HEK293 (cell line): Measurements from ENCODE around the gene UBAC2.

Experiments
- CTCF ChIA-PET: fragments of 350-600 bp; formaldehyde crosslinking; extraction: SDS; loops from one replicate; lab custom pipeline; 2021; ENCODE audit warnings: antibody characterized with exemption; lab: Yijun Ruan, JAX
- POLR2A ChIA-PET: fragments of 300-600 bp; formaldehyde crosslinking; extraction: SDS; loops from one replicate; lab custom pipeline; 2020; ENCODE audit warnings: antibody characterized with exemption, inconsistent platforms; lab: Yijun Ruan, JAX
- H3K27ac ChIP-seq: fragments of 200-500 bp; sonication (Bioruptor generic); 2 replicates; pipeline ENCODE4 v1.5.1; 2014; ENCODE audit warnings: low read depth, low read length, control low read depth, inconsistent platforms; ENCODE audit errors: extremely low read depth
- H3K36me3 ChIP-seq, 2 experiments: fragments of 200-500 bp in 1 of 2; sonication (Bioruptor generic) in 1 of 2; 1 replicate in 1 of 2; 2 replicates in 1 of 2; pipeline ENCODE4 v1.5.1; 2014 to 2017; ENCODE audit warnings: inconsistent platforms in 2 of 2, low read length in 2 of 2; ENCODE audit not compliant: control insufficient read depth in 2 of 2, insufficient read depth in 1 of 2
- H3K4me1 ChIP-seq: fragments of 200-500 bp; sonication (Bioruptor generic); 2 replicates; pipeline ENCODE4 v1.5.1; 2014; ENCODE audit warnings: mild to moderate bottlenecking, low read length, inconsistent platforms; ENCODE audit not compliant: control insufficient read depth, insufficient read depth
- H3K4me3 ChIP-seq: 2 replicates; pipeline ENCODE4 v1.5.1; 2011; ENCODE audit warnings: low read depth, mild to moderate bottlenecking, control low read depth, low read length, moderate library complexity
- H3K9me3 ChIP-seq: fragments of 200-500 bp; sonication (Bioruptor generic); 2 replicates; pipeline ENCODE4 v1.5.1; 2014; ENCODE audit warnings: low read depth, low read length, inconsistent platforms; ENCODE audit not compliant: control insufficient read depth, insufficient read depth
- GLIS2 ChIP-seq: fragments of 450-650 bp; formaldehyde crosslinking; IDR thresholded peaks from 2 replicates; pipeline ENCODE4 v1.5.1; 2016; ENCODE audit warnings: missing biosample characterization, missing genetic modification characterization
- OSR2 ChIP-seq: fragments of 450-650 bp; formaldehyde crosslinking; IDR thresholded peaks from 2 replicates; pipeline ENCODE4 v1.5.1; 2016; ENCODE audit warnings: missing biosample characterization, missing genetic modification characterization
- PRDM4 ChIP-seq: fragments of 450-650 bp; formaldehyde crosslinking; IDR thresholded peaks from 2 replicates; pipeline ENCODE4 v1.5.1; 2017; ENCODE audit warnings: missing biosample characterization, missing genetic modification characterization
- PRDM6 ChIP-seq: fragments of 450-650 bp; formaldehyde crosslinking; IDR thresholded peaks from 2 replicates; pipeline ENCODE4 v1.5.1; 2017; ENCODE audit warnings: missing biosample characterization, missing genetic modification characterization
- SETDB1 ChIP-seq: IDR thresholded peaks from one replicate; pipeline ENCODE4 v1.6.1; 2017; ENCODE audit warnings: mild to moderate bottlenecking, low read length, moderate library complexity, mixed read lengths; ENCODE audit not compliant: insufficient read length
- SP2 ChIP-seq: fragments of 450-650 bp; formaldehyde crosslinking; IDR thresholded peaks from 2 replicates; pipeline ENCODE4 v1.5.1; 2016; ENCODE audit warnings: missing biosample characterization, missing genetic modification characterization
- ZNF146 ChIP-seq: fragments of 450-650 bp; formaldehyde crosslinking; IDR thresholded peaks from 2 replicates; pipeline ENCODE4 v1.5.1; 2016; ENCODE audit warnings: missing biosample characterization, missing genetic modification characterization
- ZNF211 ChIP-seq: fragments of 450-650 bp; formaldehyde crosslinking; IDR thresholded peaks from 2 replicates; pipeline ENCODE4 v1.5.1; 2016; ENCODE audit warnings: low read depth, missing biosample characterization, missing genetic modification characterization
- ZNF223 ChIP-seq: fragments of 450-650 bp; formaldehyde crosslinking; IDR thresholded peaks from 2 replicates; pipeline ENCODE4 v1.5.1; 2016; ENCODE audit warnings: missing biosample characterization, missing genetic modification characterization
- ZNF366 ChIP-seq: fragments of 450-650 bp; formaldehyde crosslinking; conservative IDR thresholded peaks from 2 replicates; pipeline ENCODE4 v1.5.1; 2016; ENCODE audit warnings: missing biosample characterization, missing genetic modification characterization
- ZNF426 ChIP-seq: fragments of 450-650 bp; formaldehyde crosslinking; IDR thresholded peaks from 2 replicates; pipeline ENCODE4 v1.5.1; 2017; ENCODE audit warnings: missing biosample characterization, missing genetic modification characterization, mild to moderate bottlenecking, inconsistent platforms, moderate library complexity
- ZNF473 ChIP-seq: fragments of 450-650 bp; formaldehyde crosslinking; IDR thresholded peaks from 2 replicates; pipeline ENCODE4 v1.5.1; 2017; ENCODE audit warnings: missing biosample characterization, missing genetic modification characterization
- ZNF488 ChIP-seq: fragments of 450-650 bp; formaldehyde crosslinking; IDR thresholded peaks from 2 replicates; pipeline ENCODE4 v1.5.1; 2016; ENCODE audit warnings: missing biosample characterization, missing genetic modification characterization
- ZNF561 ChIP-seq: fragments of 450-650 bp; IDR thresholded peaks from 2 replicates; pipeline ENCODE4 v1.5.1; 2018; ENCODE audit warnings: missing biosample characterization, missing genetic modification characterization, borderline replicate concordance
- ZNF600 ChIP-seq: fragments of 450-650 bp; formaldehyde crosslinking; IDR thresholded peaks from 2 replicates; pipeline ENCODE4 v1.5.1; 2016; ENCODE audit warnings: missing biosample characterization, missing genetic modification characterization
- ZNF701 ChIP-seq: fragments of 450-650 bp; formaldehyde crosslinking; IDR thresholded peaks from 2 replicates; pipeline ENCODE4 v1.5.1; 2016; ENCODE audit warnings: missing biosample characterization, missing genetic modification characterization
- ZNF777 ChIP-seq: fragments of 450-650 bp; formaldehyde crosslinking; IDR thresholded peaks from 2 replicates; pipeline ENCODE4 v1.5.1; 2017; ENCODE audit warnings: missing biosample characterization, missing genetic modification characterization, borderline replicate concordance
- ZNF785 ChIP-seq: fragments of 450-650 bp; formaldehyde crosslinking; IDR thresholded peaks from 2 replicates; pipeline ENCODE4 v1.5.1; 2016; ENCODE audit warnings: missing biosample characterization, missing genetic modification characterization
- TF ChIP-seq, protein P1 (sequence below): fragments of 450-650 bp; formaldehyde crosslinking; IDR thresholded peaks from 2 replicates; pipeline ENCODE4 v1.5.1; 2016; ENCODE audit warnings: missing biosample characterization, missing genetic modification characterization
- TF ChIP-seq, protein P2 (sequence below): fragments of 450-650 bp; formaldehyde crosslinking; IDR thresholded peaks from 2 replicates; pipeline ENCODE4 v1.5.1; 2017; ENCODE audit warnings: missing biosample characterization, missing genetic modification characterization

The UBAC2 gene

GRCh38 chr13:99301913-99302636, 101.4 kb downstream of the UBAC2 start:
- peaks cover 11% of the 10 kb centered on the region for H3K4me1 ChIP-seq
- ChIA-PET CTCF (interaction anchor here (0.6 to 0.9 kb wide), 3 partner anchors 36 to 87 kb away, joined by 3 read pairs; no protein-coding TSS in a partner anchor), POLR2A (no interaction called here)
- no peak overlapping the region for H3K4me3 ChIP-seq
- no peak for TF ChIP-seq ZNF223 (tag by site-specific recombination)
- TF ChIP-seq PRDM6 = no peak
- no peak for TF ChIP-seq GLIS2 (tag by site-specific recombination)
- TF ChIP-seq ZNF600 (tag by site-specific recombination) = no peak
- no peak for TF ChIP-seq ZNF426
- no peak for TF ChIP-seq SP2 (tag by site-specific recombination)
- TF ChIP-seq ZNF785 (tag by site-specific recombination) = no peak
- no peak for TF ChIP-seq OSR2 (tag by site-specific recombination)
- TF ChIP-seq ZNF473 = no peak
- TF ChIP-seq ZNF146 (tag by site-specific recombination) = no peak
- TF ChIP-seq ZNF488 (tag by site-specific recombination) = no peak
- no peak for TF ChIP-seq PRDM4
- TF ChIP-seq, all 188 proteins: peak for 0
- Histone ChIP-seq H3K9me3 (no peaks in the 10 kb centered on the region), H3K36me3 (no peaks in the 10 kb centered on the region), H3K27ac (no peak overlapping the region)

GRCh38 chr13:99302637-99303505, 102.2 kb downstream of the UBAC2 start:
- Histone ChIP-seq H3K9me3 (no peaks in the 10 kb centered on the region), H3K27ac (no peak overlapping the region), H3K36me3 (no peaks in the 10 kb centered on the region), H3K4me1 (peaks cover 19% of the 10 kb centered on the region)
- CTCF ChIA-PET = interaction anchor here (0.5 to 0.6 kb wide), 2 partner anchors 88 to 1112 kb away, joined by 3 read pairs; no protein-coding TSS in a partner anchor
- no peak for TF ChIP-seq ZNF211 (tag by site-specific recombination)
- TF ChIP-seq ZNF777 (tag by site-specific recombination) = no peak
- no peak for TF ChIP-seq SETDB1
- TF ChIP-seq, protein P1, sequence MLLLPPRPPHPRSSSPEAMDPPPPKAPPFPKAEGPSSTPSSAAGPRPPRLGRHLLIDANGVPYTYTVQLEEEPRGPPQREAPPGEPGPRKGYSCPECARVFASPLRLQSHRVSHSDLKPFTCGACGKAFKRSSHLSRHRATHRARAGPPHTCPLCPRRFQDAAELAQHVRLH (tag by site-specific recombination) = no peak
- no peak for TF ChIP-seq ZNF701 (tag by site-specific recombination)
- TF ChIP-seq ZNF366 (tag by site-specific recombination) = no peak
- TF ChIP-seq ZNF561 (tag by site-specific recombination) = no peak
- TF ChIP-seq, protein P2, sequence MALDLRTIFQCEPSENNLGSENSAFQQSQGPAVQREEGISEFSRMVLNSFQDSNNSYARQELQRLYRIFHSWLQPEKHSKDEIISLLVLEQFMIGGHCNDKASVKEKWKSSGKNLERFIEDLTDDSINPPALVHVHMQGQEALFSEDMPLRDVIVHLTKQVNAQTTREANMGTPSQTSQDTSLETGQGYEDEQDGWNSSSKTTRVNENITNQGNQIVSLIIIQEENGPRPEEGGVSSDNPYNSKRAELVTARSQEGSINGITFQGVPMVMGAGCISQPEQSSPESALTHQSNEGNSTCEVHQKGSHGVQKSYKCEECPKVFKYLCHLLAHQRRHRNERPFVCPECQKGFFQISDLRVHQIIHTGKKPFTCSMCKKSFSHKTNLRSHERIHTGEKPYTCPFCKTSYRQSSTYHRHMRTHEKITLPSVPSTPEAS = no peak
- TF ChIP-seq, all 188 proteins: peak for 0
- POLR2A ChIA-PET = no interaction called here
- H3K4me3 ChIP-seq = no peak overlapping the region
